Measurements from ENCODE around the gene ZMAT1. TPM values are rescaled to one million over a fixed set of nuclear protein-coding genes. Genes with fewer than 3 reads are reported as not detected.

Gene ZMAT1
- total RNA-seq, 1 donor from 2014 or later: 3.4 TPM

GRCh38 chrX:101957174-101957573, 25.3 kb upstream of the ZMAT1 start:
- Mint-ChIP-seq H3K4me1 (ENCODE audit: low read depth) (no peaks in the 10 kb centered on the region), H3K9me3 (ENCODE audit: low read depth) (peaks cover 28% of the 10 kb centered on the region), H3K27ac (ENCODE audit: unreplicated experiment) (no peak overlapping the region), H3K36me3 (ENCODE audit: low read depth) (peaks cover 3% of the 10 kb centered on the region), H3K4me3 (ENCODE audit: unreplicated experiment) (no peak overlapping the region), H3K27me3 (ENCODE audit: low read depth) (peaks cover 4% of the 10 kb centered on the region)
- TF ChIP-seq CTCF (IDR thresholded peaks at IDR 0.05): no peak
- no peak for DNase-seq (ENCODE audit: low spot score)

GRCh38 chrX:101956556-101956955, 24.7 kb upstream of the ZMAT1 start:
- Mint-ChIP-seq H3K4me1 (ENCODE audit: low read depth) (no peaks in the 10 kb centered on the region), H3K27ac (ENCODE audit: unreplicated experiment) (no peak overlapping the region), H3K4me3 (ENCODE audit: unreplicated experiment) (no peak overlapping the region), H3K36me3 (ENCODE audit: low read depth) (peaks cover 3% of the 10 kb centered on the region), H3K27me3 (ENCODE audit: low read depth) (peaks cover 1% of the 10 kb centered on the region), H3K9me3 (ENCODE audit: low read depth) (peaks cover 29% of the 10 kb centered on the region)
- no peak for TF ChIP-seq CTCF (IDR thresholded peaks at IDR 0.05)
- DNase-seq (ENCODE audit: low spot score): no peak

GRCh38 chrX:101950581-101950980, 18.8 kb upstream of the ZMAT1 start:
- DNase-seq (ENCODE audit: low spot score): peak; percentile 58
- no peak for TF ChIP-seq CTCF (IDR thresholded peaks at IDR 0.05)
- no peak overlapping the region for H3K27ac Mint-ChIP-seq (ENCODE audit: unreplicated experiment)
- H3K27me3 Mint-ChIP-seq (ENCODE audit: low read depth): peaks cover 3% of the 10 kb centered on the region
- H3K9me3 Mint-ChIP-seq (ENCODE audit: low read depth): peaks cover 34% of the 10 kb centered on the region
- no peaks in the 10 kb centered on the region for H3K4me1 Mint-ChIP-seq (ENCODE audit: low read depth)
- H3K4me3 Mint-ChIP-seq (ENCODE audit: unreplicated experiment): no peak overlapping the region
- peaks cover 3% of the 10 kb centered on the region for H3K36me3 Mint-ChIP-seq (ENCODE audit: low read depth)

GRCh38 chrX:101932249-101932570, 383 bp upstream of the ZMAT1 start:
- no peaks in the 10 kb centered on the region for H3K27me3 Mint-ChIP-seq (ENCODE audit: low read depth)
- H3K4me3 Mint-ChIP-seq (ENCODE audit: unreplicated experiment): peak overlapping the region; percentile 65
- TF ChIP-seq CTCF (IDR thresholded peaks at IDR 0.05): no peak
- H3K27ac Mint-ChIP-seq (ENCODE audit: unreplicated experiment): peak overlapping the region; percentile 62
- H3K4me1 Mint-ChIP-seq (ENCODE audit: low read depth): peaks cover 8% of the 10 kb centered on the region
- H3K9me3 Mint-ChIP-seq (ENCODE audit: low read depth): peaks cover 7% of the 10 kb centered on the region
- no peak for DNase-seq (ENCODE audit: low spot score)
- no peaks in the 10 kb centered on the region for H3K36me3 Mint-ChIP-seq (ENCODE audit: low read depth)

GRCh38 chrX:101931136-101931487, 715 bp downstream of the ZMAT1 start:
- Mint-ChIP-seq H3K9me3 (ENCODE audit: low read depth) (peaks cover 7% of the 10 kb centered on the region), H3K27me3 (ENCODE audit: low read depth) (no peaks in the 10 kb centered on the region), H3K4me3 (ENCODE audit: unreplicated experiment) (peak overlapping the region; percentile 73), H3K4me1 (ENCODE audit: low read depth) (peaks cover 8% of the 10 kb centered on the region), H3K36me3 (ENCODE audit: low read depth) (no peaks in the 10 kb centered on the region), H3K27ac (ENCODE audit: unreplicated experiment) (no peak overlapping the region)
- TF ChIP-seq CTCF (IDR thresholded peaks at IDR 0.05): no peak
- DNase-seq (ENCODE audit: low spot score): no peak

Data from chondrocyte (in vitro differentiated cells).